A549 (cell line): Measurements from ENCODE around the gene ADAM29.
"Not testable (repeated sequence)": the region's sequence is repeated elsewhere in the genome, so short reads cannot be mapped to it uniquely, and the experiment has no call there.

ENCODE experiments used
- CEBPB ChIP-seq, 2 experiments: fragments of >200 bp in 1 of 2; sonication (Bioruptor Twin) in 1 of 2; formaldehyde crosslinking in 1 of 2; IDR thresholded peaks; 2 replicates each; pipeline ENCODE4 v1.6.1; 2012 to 2016
- EP300 ChIP-seq, 2 experiments: fragments of >200 bp; sonication (Bioruptor Twin); formaldehyde crosslinking; IDR thresholded peaks; 2 replicates in 1 of 2; 3 replicates in 1 of 2; pipeline ENCODE4 v1.6.1; 2016 to 2017
- ESRRA ChIP-seq: fragments of 150-350 bp; IDR thresholded peaks from 2 replicates; pipeline ENCODE4 v1.6.1; 2014; ENCODE audit warnings: mild to moderate bottlenecking, low read length, borderline replicate concordance
- FOSB ChIP-seq: fragments of 250-450 bp; sonication (Bioruptor Pico); IDR thresholded peaks from 2 replicates; pipeline ENCODE4 v1.5.0; 2020; ENCODE audit warnings: mild to moderate bottlenecking, moderate library complexity
- JUN ChIP-seq, 2 experiments: fragments of >200 bp; sonication (Bioruptor Twin); formaldehyde crosslinking; IDR thresholded peaks; 2 replicates in 1 of 2; 3 replicates in 1 of 2; pipeline ENCODE4 v1.6.1; 2016 to 2017
- MAFK ChIP-seq: fragments of 450-650 bp; IDR thresholded peaks from 2 replicates; pipeline ENCODE4 v1.6.1; 2014; ENCODE audit not compliant: partially characterized antibody
- MAX ChIP-seq: IDR thresholded peaks from 2 replicates; pipeline ENCODE4 v1.6.1; 2012
- PBX3 ChIP-seq: IDR thresholded peaks from 2 replicates; pipeline ENCODE4 v1.6.1; 2012
- POLR2A ChIP-seq: IDR thresholded peaks from 2 replicates; pipeline ENCODE4 v1.6.1; 2012; ENCODE audit warnings: mild to moderate bottlenecking, low read length
- SMC3 ChIP-seq: fragments of >200 bp; sonication (Bioruptor Twin); formaldehyde crosslinking; IDR thresholded peaks from 3 replicates; pipeline ENCODE4 v1.6.1; 2018; ENCODE audit warnings: inconsistent platforms
- ZC3H11A ChIP-seq: fragments of 450-650 bp; IDR thresholded peaks from 2 replicates; pipeline ENCODE4 v1.6.1; 2014; ENCODE audit warnings: antibody characterized with exemption, mild to moderate bottlenecking
- TF ChIP-seq, protein P1 (sequence below): fragments of >200 bp; sonication (Bioruptor Twin); formaldehyde crosslinking; IDR thresholded peaks from 3 replicates; pipeline ENCODE4 v1.5.1; 2016
- TF ChIP-seq, protein P2 (sequence below): fragments of >200 bp; sonication (Bioruptor Twin); formaldehyde crosslinking; IDR thresholded peaks from 2 replicates; pipeline ENCODE4 v1.6.1; 2016
- TF ChIP-seq, protein P3 (sequence below): IDR thresholded peaks from 2 replicates; pipeline ENCODE4 v1.6.1; 2012; ENCODE audit warnings: low read depth, borderline replicate concordance

DNA sequence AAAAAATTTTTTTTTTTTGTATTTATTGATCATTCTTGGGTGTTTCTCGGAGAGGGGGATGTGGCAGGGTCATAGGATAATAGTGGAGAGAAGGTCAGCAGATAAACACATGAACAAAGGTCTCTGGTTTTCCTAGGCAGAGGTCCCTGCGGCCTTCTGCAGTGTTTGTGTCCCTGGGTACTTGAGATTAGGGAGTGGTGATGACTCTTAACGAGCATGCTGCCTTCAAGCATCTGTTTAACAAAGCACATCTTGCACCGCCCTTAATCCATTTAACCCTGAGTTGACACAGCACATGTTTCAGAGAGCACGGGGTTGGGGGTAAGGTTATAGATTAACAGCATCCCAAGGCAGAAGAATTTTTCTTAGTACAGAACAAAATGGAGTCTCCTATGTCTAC lies 65.7 kb downstream of the ADAM29 start:
- not testable (repeated sequence) for TF ChIP-seq POLR2A; MAX; ESRRA; ZC3H11A; MAFK; SMC3; FOSB; CEBPB (IDR thresholded peaks at IDR 0.05); JUN (IDR thresholded peaks at IDR 0.05); EP300 (IDR thresholded peaks at IDR 0.05); PBX3
- TF ChIP-seq, protein P1, sequence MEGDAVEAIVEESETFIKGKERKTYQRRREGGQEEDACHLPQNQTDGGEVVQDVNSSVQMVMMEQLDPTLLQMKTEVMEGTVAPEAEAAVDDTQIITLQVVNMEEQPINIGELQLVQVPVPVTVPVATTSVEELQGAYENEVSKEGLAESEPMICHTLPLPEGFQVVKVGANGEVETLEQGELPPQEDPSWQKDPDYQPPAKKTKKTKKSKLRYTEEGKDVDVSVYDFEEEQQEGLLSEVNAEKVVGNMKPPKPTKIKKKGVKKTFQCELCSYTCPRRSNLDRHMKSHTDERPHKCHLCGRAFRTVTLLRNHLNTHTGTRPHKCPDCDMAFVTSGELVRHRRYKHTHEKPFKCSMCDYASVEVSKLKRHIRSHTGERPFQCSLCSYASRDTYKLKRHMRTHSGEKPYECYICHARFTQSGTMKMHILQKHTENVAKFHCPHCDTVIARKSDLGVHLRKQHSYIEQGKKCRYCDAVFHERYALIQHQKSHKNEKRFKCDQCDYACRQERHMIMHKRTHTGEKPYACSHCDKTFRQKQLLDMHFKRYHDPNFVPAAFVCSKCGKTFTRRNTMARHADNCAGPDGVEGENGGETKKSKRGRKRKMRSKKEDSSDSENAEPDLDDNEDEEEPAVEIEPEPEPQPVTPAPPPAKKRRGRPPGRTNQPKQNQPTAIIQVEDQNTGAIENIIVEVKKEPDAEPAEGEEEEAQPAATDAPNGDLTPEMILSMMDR: not testable (repeated sequence)
- TF ChIP-seq, protein P2, sequence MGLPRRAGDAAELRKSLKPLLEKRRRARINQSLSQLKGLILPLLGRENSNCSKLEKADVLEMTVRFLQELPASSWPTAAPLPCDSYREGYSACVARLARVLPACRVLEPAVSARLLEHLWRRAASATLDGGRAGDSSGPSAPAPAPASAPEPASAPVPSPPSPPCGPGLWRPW: not testable (repeated sequence)
- TF ChIP-seq, protein P3, sequence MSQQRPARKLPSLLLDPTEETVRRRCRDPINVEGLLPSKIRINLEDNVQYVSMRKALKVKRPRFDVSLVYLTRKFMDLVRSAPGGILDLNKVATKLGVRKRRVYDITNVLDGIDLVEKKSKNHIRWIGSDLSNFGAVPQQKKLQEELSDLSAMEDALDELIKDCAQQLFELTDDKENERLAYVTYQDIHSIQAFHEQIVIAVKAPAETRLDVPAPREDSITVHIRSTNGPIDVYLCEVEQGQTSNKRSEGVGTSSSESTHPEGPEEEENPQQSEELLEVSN: not testable (repeated sequence)
